GM23338 (cell line): Measurements from ENCODE around the gene SRGAP3.

ENCODE experiments used
- CREB1 ChIP-seq: fragments of 250-450 bp; sonication (Bioruptor Pico); IDR thresholded peaks from 2 replicates; pipeline ENCODE4 v1.5.0; 2020; ENCODE audit warnings: low read depth, mild to moderate bottlenecking, moderate library complexity
- CTCF ChIP-seq, 2 experiments: fragments of 200-600 bp in 1 of 2; sonication (generic) in 1 of 2; conservative IDR thresholded peaks; 2 replicates each; pipeline versions ENCODE4 v1.5.1 to v1.6.1; 2016 to 2017; ENCODE audit warnings: antibody characterized with exemption in 2 of 2, low read depth in 2 of 2, mild to moderate bottlenecking in 2 of 2, moderate library complexity in 1 of 2
- ETS1 ChIP-seq: IDR thresholded peaks from 2 replicates; pipeline ENCODE4 v1.6.1; 2016; ENCODE audit warnings: antibody characterized with exemption
- EZH2 ChIP-seq: fragments of 200-600 bp; sonication (generic); IDR thresholded peaks from one replicate; pipeline ENCODE4 v1.8.0; 2017; ENCODE audit warnings: antibody characterized with exemption, mild to moderate bottlenecking, low read depth; ENCODE audit not compliant: unreplicated experiment
- EZH2phosphoT487 ChIP-seq: fragments of 200-600 bp; sonication (generic); IDR thresholded peaks from one replicate; pipeline ENCODE4 v1.8.1; 2018; ENCODE audit warnings: antibody characterized with exemption; ENCODE audit not compliant: unreplicated experiment
- JUNB ChIP-seq: IDR thresholded peaks from one replicate; pipeline ENCODE4 v1.6.1; 2016; ENCODE audit warnings: antibody characterized with exemption; ENCODE audit not compliant: unreplicated experiment
- POLR2AphosphoS5 ChIP-seq: IDR thresholded peaks from 2 replicates; pipeline ENCODE4 v1.6.1; 2016; ENCODE audit warnings: antibody characterized with exemption, low read depth
- REST ChIP-seq: IDR thresholded peaks from one replicate; pipeline ENCODE4 v1.6.1; 2018; ENCODE audit warnings: antibody characterized with exemption; ENCODE audit not compliant: unreplicated experiment
- STAT1 ChIP-seq: IDR thresholded peaks from one replicate; pipeline ENCODE4 v1.6.1; 2016; ENCODE audit warnings: antibody characterized with exemption; ENCODE audit not compliant: unreplicated experiment
- ZNF114 ChIP-seq: fragments of 250-450 bp; sonication (Bioruptor Pico); IDR thresholded peaks from 2 replicates; pipeline ENCODE4 v1.5.0; 2020; ENCODE audit warnings: mild to moderate bottlenecking, moderate library complexity
- ZNF331 ChIP-seq: fragments of 250-450 bp; sonication (Bioruptor Pico); IDR thresholded peaks from 2 replicates; pipeline ENCODE4 v1.5.0; 2020; ENCODE audit warnings: low read depth, mild to moderate bottlenecking, moderate library complexity

GRCh38 chr3:9295007-9295406 lies 45.6 kb upstream of the SRGAP3 start:
- no peak for TF ChIP-seq EZH2
- TF ChIP-seq CTCF (conservative IDR thresholded peaks at IDR 0.05; ENCODE audit: low read depth in 2 of 2): no peak
- TF ChIP-seq EZH2phosphoT487: no peak
- no peak for TF ChIP-seq CREB1 (CRISPR knock-in tag)
- no peak for TF ChIP-seq REST
- TF ChIP-seq STAT1: no peak
- TF ChIP-seq POLR2AphosphoS5: no peak
- no peak for TF ChIP-seq ZNF114 (CRISPR knock-in tag)
- no peak for TF ChIP-seq ETS1
- no peak for TF ChIP-seq JUNB
- no peak for TF ChIP-seq ZNF331 (CRISPR knock-in tag)
